Ovary (tissue), 9 donors: ENCODE measurements around the gene PTPRN2. TPM values are rescaled to one million over a fixed set of nuclear protein-coding genes. Genes with fewer than 3 reads are reported as not detected.

Experiments used
- DNase-seq, 5 donors: peaks; one replicate each; pipeline ENCODE4 v3.0.0-alpha.2; 2019 to 2020
- H3K27ac ChIP-seq, 2 donors: fragments of 200-600 bp; one replicate each; pipeline versions ENCODE4 v1.5.1 to v1.8.0; 2019 to 2022
- H3K27me3 ChIP-seq: fragments of 200-600 bp; one replicate; pipeline ENCODE4 v1.8.0; 2022
- H3K36me3 ChIP-seq: fragments of 200-600 bp; sonication (generic); one replicate; pipeline ENCODE4 v1.5.1; 2019
- H3K4me1 ChIP-seq: one replicate; pipeline ENCODE4 v1.8.1; 2013; ENCODE audit warnings: mild to moderate bottlenecking, moderate library complexity; ENCODE audit not compliant: insufficient read depth
- H3K4me3 ChIP-seq: fragments of 200-600 bp; sonication (generic); one replicate; pipeline ENCODE4 v1.5.1; 2017
- H3K9me3 ChIP-seq, 2 donors: fragments of 200-600 bp in 1 of 2; sonication (generic) in 1 of 2; one replicate each; pipeline versions ENCODE4 v1.5.1 to v1.8.1; 2013 to 2019; ENCODE audit warnings: mild to moderate bottlenecking in 1 of 2, moderate library complexity in 1 of 2
- EP300 ChIP-seq: sonication (generic); formaldehyde crosslinking; IDR thresholded peaks from one replicate; pipeline ENCODE4 v1.6.1; 2017; ENCODE audit warnings: antibody characterized with exemption
- POLR2A ChIP-seq: fragments of 450-650 bp; IDR thresholded peaks from one replicate; pipeline ENCODE4 v1.6.1; 2017; ENCODE audit warnings: antibody characterized with exemption, mild to moderate bottlenecking, moderate library complexity
- WGBS, 3 donors: extraction: QIAGEN DNeasy Blood & Tissue Kit in 1 of 3; methylation state at CpG; one replicate each; pipeline versions ENCODE4 v1.1.5 to v1.1.7; 2013 to 2017; 5-methylcytosine and 5-hydroxymethylcytosine counted together
- intact Hi-C, 4 donors: fragments of 100-400 bp; cut with DNase I; formaldehyde crosslinking; loops; one replicate each; pipeline versions ENCODE4 v1.11.0 to v1.15.1; 2022 to 2023
- polyA plus RNA-seq, 2 donors: library from polyadenylated mRNA; stranded (reverse); fragments of 200-250 nt in 1 of 2; fragments of 350-450 nt in 1 of 2; fragmentation: Illumina TruSeq in 1 of 2; extraction: RNeasy Lipid Tissue Mini Kit (QIAGEN cat#74804) in 1 of 2; gene quantifications; one replicate each; pipeline ENCODE4 v1.2.3, GENCODE V29; 2013 to 2014
- total RNA-seq, 7 donors: library from RNA; depleted of rRNA in 2 of 7; stranded (reverse); fragments of >200 nt in 2 of 7; fragmentation: NEBNext Ultra II Directional in 3 of 7; extraction: Animal tissue kit (Norgen Biotek cat#: 25700) in 3 of 7; gene quantifications; one replicate each; pipeline versions ENCODE4 v1.1.0 to v1.2.4, GENCODE V29; 2016 to 2023
- TF ChIP-seq, protein P1 (sequence below), 3 donors: fragments of 450-650 bp in 2 of 3; fragments of 200-600 bp in 1 of 3; IDR thresholded peaks; one replicate each; pipeline versions ENCODE4 v1.5.1 to v1.8.0; 2016 to 2022; ENCODE audit warnings: antibody characterized with exemption in 3 of 3, mild to moderate bottlenecking in 1 of 3
- donor health status: DM: no; HTN: no; CAD: no; lungs with moderate emphysema.
- donor health status: DM: no; HTN: no; CAD: no.
- donor health status: Bipolar disorder and iron deficiency.
- donor health status: DM: yes; HTN: yes; CAD: no.
- donor health status: DM: no; HTN: no; CAD: no.
- donor health status: DM: yes; HTN: yes; CAD: no.

The PTPRN2 gene
- total and polyA plus RNA-seq, 9 donors = 3.5 to 11.1 (median 5.9) TPM

DNA sequence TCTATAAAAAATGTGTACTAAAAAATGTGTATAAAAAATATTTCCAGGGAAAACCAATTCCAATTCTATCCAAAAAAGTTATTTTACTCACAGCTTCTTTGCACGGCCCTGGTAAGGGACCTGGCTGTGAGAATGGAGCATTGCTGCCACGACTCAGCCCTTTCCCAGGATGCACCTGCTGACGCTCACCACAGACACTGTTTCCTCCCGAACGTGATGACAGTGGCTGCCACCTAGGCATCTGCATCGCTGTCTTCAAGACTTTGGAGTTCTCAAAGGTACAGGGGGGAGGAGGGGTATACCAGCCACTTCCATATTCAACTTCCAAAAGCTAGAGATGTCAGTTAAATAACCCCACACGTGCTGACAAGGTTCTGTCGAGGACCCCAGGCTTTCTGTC, 23.9 kb upstream of the PTPRN2 start:
- no peak for DNase-seq
- 88 to 92% (median 90%) methylated on average over 8 of the region's 8 CpGs for WGBS, 3 donors
- intact Hi-C loops = no loop called here
- H3K36me3 ChIP-seq = no peaks in the 10 kb centered on the region
- H3K9me3 ChIP-seq = no peaks in the 10 kb centered on the region
- H3K4me1 ChIP-seq = no peaks in the 10 kb centered on the region
- TF ChIP-seq, protein P1, sequence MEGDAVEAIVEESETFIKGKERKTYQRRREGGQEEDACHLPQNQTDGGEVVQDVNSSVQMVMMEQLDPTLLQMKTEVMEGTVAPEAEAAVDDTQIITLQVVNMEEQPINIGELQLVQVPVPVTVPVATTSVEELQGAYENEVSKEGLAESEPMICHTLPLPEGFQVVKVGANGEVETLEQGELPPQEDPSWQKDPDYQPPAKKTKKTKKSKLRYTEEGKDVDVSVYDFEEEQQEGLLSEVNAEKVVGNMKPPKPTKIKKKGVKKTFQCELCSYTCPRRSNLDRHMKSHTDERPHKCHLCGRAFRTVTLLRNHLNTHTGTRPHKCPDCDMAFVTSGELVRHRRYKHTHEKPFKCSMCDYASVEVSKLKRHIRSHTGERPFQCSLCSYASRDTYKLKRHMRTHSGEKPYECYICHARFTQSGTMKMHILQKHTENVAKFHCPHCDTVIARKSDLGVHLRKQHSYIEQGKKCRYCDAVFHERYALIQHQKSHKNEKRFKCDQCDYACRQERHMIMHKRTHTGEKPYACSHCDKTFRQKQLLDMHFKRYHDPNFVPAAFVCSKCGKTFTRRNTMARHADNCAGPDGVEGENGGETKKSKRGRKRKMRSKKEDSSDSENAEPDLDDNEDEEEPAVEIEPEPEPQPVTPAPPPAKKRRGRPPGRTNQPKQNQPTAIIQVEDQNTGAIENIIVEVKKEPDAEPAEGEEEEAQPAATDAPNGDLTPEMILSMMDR (IDR thresholded peaks at IDR 0.05) = no peak
- TF ChIP-seq EP300 (no peak), POLR2A (no peak)
- no peak overlapping the region for H3K27ac ChIP-seq
- H3K27me3 ChIP-seq = no peaks in the 10 kb centered on the region
- no peak overlapping the region for H3K4me3 ChIP-seq

DNA sequence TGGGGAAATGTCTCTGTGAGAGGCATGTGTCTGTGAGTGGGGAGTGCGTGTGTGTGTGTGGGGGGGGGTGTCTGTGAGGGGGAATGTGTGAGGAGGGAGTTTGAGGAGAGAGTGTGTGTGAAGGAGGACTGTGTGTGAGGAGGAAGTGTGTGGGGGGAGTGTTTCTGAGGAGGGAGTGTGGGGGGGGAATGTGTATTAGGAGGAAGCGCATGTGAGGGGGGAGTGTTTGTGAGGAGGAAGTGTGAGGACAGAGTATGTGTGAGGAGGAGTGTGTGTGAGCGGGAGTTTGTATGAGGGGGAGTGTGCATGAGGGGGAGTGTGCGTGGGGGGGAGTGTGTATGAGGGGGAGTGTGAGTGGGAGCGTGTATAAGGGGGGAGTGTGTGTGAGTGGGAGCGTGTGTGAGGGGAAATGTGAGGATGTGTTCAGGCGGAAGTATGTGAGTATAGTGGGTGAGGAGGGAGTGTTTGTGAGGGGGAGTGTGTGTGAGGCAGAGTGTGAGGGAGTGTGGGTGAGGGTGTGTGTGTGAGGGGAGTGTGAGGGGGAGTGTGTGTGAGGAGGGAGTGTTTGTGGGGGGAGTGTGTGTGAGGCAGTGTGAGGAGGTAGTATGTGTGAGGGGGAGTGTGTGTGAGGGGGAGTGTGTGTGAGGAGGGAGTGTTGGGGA, 21.8 kb upstream of the PTPRN2 start:
- H3K36me3 ChIP-seq = no peaks in the 10 kb centered on the region
- H3K27me3 ChIP-seq = no peaks in the 10 kb centered on the region
- intact Hi-C loops = no loop called here
- H3K27ac ChIP-seq = no peak overlapping the region
- TF ChIP-seq, protein P1 (IDR thresholded peaks at IDR 0.05) = no peak
- TF ChIP-seq EP300 (no peak), POLR2A (no peak)
- no peak for DNase-seq
- no peaks in the 10 kb centered on the region for H3K4me1 ChIP-seq
- no peaks in the 10 kb centered on the region for H3K9me3 ChIP-seq
- WGBS, 3 donors = 47 to 59% (median 51%) methylated on average over 7 of the region's 7 CpGs
- H3K4me3 ChIP-seq = no peak overlapping the region

DNA sequence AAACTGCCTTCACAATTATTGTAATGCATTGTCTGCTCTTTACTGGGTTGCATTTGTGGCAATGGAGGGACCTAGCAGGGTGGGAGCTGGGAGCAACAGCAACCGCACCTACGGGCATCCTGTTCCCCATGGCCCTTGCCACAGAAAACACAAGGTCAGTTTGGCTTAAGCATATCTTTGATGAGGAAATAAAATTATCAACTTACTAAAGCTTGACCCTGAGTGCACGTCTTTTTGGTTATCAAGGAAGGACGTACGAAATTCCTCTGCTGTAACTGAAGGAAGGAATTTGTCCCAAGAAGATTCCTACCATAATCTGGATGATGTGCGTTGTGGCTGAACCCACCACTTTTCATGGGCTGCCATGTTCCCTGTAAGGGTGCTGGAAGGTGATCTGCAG, 19.9 kb upstream of the PTPRN2 start:
- Histone ChIP-seq H3K36me3 (no peaks in the 10 kb centered on the region), H3K9me3 (no peaks in the 10 kb centered on the region), H3K27ac (no peak overlapping the region), H3K4me3 (no peak overlapping the region), H3K4me1 (no peaks in the 10 kb centered on the region), H3K27me3 (no peaks in the 10 kb centered on the region)
- TF ChIP-seq POLR2A (no peak), EP300 (no peak)
- TF ChIP-seq, protein P1 (IDR thresholded peaks at IDR 0.05) = no peak
- 93 to 94% (median 94%) methylated on average over 6 of the region's 6 CpGs for WGBS, 3 donors
- intact Hi-C loops = no loop called here
- no peak for DNase-seq

DNA sequence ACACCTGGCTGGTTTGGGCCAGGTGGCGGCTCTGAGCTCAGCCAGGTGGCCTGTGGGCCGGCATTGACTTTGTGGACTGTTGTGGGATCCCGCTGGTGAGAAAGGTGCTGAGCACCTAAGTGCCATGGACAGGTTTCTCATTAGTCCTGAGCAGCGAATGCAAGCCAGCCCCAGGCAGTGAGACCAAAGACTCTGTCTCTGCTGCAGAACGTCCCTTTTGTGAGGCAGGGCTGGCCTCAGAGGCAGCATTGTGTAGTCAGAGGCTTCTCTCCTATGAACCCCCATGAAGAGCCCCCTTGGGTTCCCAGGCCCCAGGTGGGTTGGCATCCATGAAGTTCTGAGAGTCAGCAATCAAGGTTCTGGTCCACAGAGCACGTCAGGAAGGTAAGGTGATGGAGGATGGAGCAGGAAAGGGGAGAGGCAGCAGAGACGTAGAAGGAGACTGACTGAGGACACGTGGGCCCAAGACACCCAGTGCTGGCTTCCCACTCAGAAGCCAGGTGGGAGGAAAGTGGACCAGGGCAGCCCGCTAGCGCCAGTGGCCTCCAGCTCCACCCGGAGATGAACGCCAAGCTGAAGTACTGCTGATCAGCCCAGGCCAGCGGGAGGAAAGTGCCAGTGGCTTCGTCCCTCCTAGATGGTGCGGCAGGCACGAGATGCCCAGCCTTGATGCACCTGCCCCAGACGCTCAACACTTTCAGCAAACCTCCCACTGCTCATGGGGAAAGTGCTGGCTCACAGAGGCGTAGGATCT, 19.2 kb upstream of the PTPRN2 start:
- TF ChIP-seq, protein P1 (IDR thresholded peaks at IDR 0.05) = no peak
- no peak for TF ChIP-seq EP300
- no peak for TF ChIP-seq POLR2A
- no peak overlapping the region for H3K27ac ChIP-seq
- H3K9me3 ChIP-seq = no peaks in the 10 kb centered on the region
- DNase-seq = no peak
- intact Hi-C loops = no loop called here
- H3K4me1 ChIP-seq = no peaks in the 10 kb centered on the region
- H3K36me3 ChIP-seq = no peaks in the 10 kb centered on the region
- 90 to 95% (median 91%) methylated on average over 18 of the region's 18 CpGs for WGBS, 3 donors
- H3K4me3 ChIP-seq = no peak overlapping the region
- H3K27me3 ChIP-seq = no peaks in the 10 kb centered on the region
